ENCODE results near the gene B3GNT8. TPM values are rescaled to one million over a fixed set of nuclear protein-coding genes. Genes with fewer than 3 reads are reported as not detected.

Gene B3GNT8
- total RNA-seq, 1 experiment from 2014 or later: not detected

GRCh38 chr19:41424335-41425173, 2.6 kb downstream of the B3GNT8 start (continued):
- TF ChIP-seq CTCF (IDR thresholded peaks at IDR 0.05 in 2 of 3, conservative IDR thresholded peaks at IDR 0.05 in 1 of 3; ENCODE audit: borderline replicate concordance in 1 of 3, insufficient read depth in 1 of 3, low read depth in 2 of 3, low read length in 2 of 3) (no peak), CEBPB (IDR thresholded peaks at IDR 0.05; ENCODE audit: low read depth) (no peak)

GRCh38 chr19:41422955-41423354, 4.2 kb downstream of the B3GNT8 start:
- POLR2A ChIA-PET: no interaction called here
- no peaks in the 10 kb centered on the region for H4K20me1 ChIP-seq (ENCODE audit: insufficient read depth)
- H3K36me3 ChIP-seq (ENCODE audit: control insufficient read depth in 1 of 2, insufficient read depth in 2 of 2, low read length in 2 of 2): peaks cover 3% of the 10 kb centered on the region in 2 experiments; a peak in 2 of 4 replicates
- no peaks in the 10 kb centered on the region for H3K27me3 ChIP-seq (ENCODE audit: insufficient read depth, low read length)
- H2AFZ ChIP-seq (ENCODE audit: low read depth, low read length, poor library complexity, severe bottlenecking): no peak overlapping the region
- H3K4me2 ChIP-seq (ENCODE audit: low read length): no peak overlapping the region
- no peak overlapping the region for H3K4me3 ChIP-seq (replicated peaks in 1 of 2; ENCODE audit: low read depth in 1 of 2, low read length in 2 of 2)
- TF ChIP-seq SP1 (IDR thresholded peaks at IDR 0.05; ENCODE audit: low read depth) (no peak), RAD21 (IDR thresholded peaks at IDR 0.05; ENCODE audit: low read depth) (no peak), CBX3 (IDR thresholded peaks at IDR 0.05; ENCODE audit: low read depth) (no peak), YY1 (IDR thresholded peaks at IDR 0.05; ENCODE audit: extremely low read depth, insufficient replicate concordance, low read depth, low read length) (no peak), ELF1 (IDR thresholded peaks at IDR 0.05; ENCODE audit: borderline replicate concordance, low read depth) (no peak), EGR1 (IDR thresholded peaks at IDR 0.05; ENCODE audit: low read depth) (no peak), POLR2AphosphoS5 (IDR thresholded peaks at IDR 0.05; ENCODE audit: low read depth, low read length) (no peak), ZFX (IDR thresholded peaks at IDR 0.05) (no peak), CTCF (IDR thresholded peaks at IDR 0.05 in 2 of 3, conservative IDR thresholded peaks at IDR 0.05 in 1 of 3; ENCODE audit: borderline replicate concordance in 1 of 3, insufficient read depth in 1 of 3, low read depth in 2 of 3, low read length in 2 of 3) (no peak)
- TF ChIP-seq, protein P1, sequence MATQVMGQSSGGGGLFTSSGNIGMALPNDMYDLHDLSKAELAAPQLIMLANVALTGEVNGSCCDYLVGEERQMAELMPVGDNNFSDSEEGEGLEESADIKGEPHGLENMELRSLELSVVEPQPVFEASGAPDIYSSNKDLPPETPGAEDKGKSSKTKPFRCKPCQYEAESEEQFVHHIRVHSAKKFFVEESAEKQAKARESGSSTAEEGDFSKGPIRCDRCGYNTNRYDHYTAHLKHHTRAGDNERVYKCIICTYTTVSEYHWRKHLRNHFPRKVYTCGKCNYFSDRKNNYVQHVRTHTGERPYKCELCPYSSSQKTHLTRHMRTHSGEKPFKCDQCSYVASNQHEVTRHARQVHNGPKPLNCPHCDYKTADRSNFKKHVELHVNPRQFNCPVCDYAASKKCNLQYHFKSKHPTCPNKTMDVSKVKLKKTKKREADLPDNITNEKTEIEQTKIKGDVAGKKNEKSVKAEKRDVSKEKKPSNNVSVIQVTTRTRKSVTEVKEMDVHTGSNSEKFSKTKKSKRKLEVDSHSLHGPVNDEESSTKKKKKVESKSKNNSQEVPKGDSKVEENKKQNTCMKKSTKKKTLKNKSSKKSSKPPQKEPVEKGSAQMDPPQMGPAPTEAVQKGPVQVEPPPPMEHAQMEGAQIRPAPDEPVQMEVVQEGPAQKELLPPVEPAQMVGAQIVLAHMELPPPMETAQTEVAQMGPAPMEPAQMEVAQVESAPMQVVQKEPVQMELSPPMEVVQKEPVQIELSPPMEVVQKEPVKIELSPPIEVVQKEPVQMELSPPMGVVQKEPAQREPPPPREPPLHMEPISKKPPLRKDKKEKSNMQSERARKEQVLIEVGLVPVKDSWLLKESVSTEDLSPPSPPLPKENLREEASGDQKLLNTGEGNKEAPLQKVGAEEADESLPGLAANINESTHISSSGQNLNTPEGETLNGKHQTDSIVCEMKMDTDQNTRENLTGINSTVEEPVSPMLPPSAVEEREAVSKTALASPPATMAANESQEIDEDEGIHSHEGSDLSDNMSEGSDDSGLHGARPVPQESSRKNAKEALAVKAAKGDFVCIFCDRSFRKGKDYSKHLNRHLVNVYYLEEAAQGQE (IDR thresholded peaks at IDR 0.05; ENCODE audit: low read depth): no peak
- H3K9me3 ChIP-seq (ENCODE audit: control insufficient read depth in 1 of 2, insufficient read depth in 1 of 2, low read depth in 1 of 2, low read length in 2 of 2): no peaks in the 10 kb centered on the region
- BruUV-seq (replicated peaks): no TSS peak
- intact Hi-C loops (cut with micrococcal nuclease): no loop called here
- peaks cover 0 to 5% of the 10 kb centered on the region in 2 experiments; a peak in 2 of 4 replicates for H3K4me1 ChIP-seq (ENCODE audit: control insufficient read depth in 1 of 2, insufficient read depth in 2 of 2, low read length in 2 of 2)
- ATAC-seq (no peak), DNase-seq (ENCODE audit: low read depth, low spot score) (no peak)
- H3K9me2 ChIP-seq (ENCODE audit: insufficient read depth): no peaks in the 10 kb centered on the region
- H3K9ac ChIP-seq (ENCODE audit: low read length): no peak overlapping the region
- H3K79me2 ChIP-seq (ENCODE audit: insufficient read depth, low read length): no peaks in the 10 kb centered on the region
- CTCF ChIA-PET: no interaction called here
- H3K27ac ChIP-seq (ENCODE audit: low read depth, low read length): no peak overlapping the region
- RAD21 ChIA-PET (ENCODE audit: low non-redundant PET in 1 of 2, low total read pairs in 2 of 2, uncharacterized antibody in 2 of 2, unreplicated experiment in 2 of 2): no interaction called here

All from HCT116 (cell line).